Fibroblast of skin of right quadriceps (primary cell): ENCODE measurements around the gene COMTD1.
"Not testable (repeated sequence)": the region's sequence is repeated elsewhere in the genome, so short reads cannot be mapped to it uniquely, and the experiment has no call there.

Experiments
- DNase-seq: peaks from one replicate; pipeline ENCODE4 v3.0.0-alpha.2; 2013

Gene COMTD1

DNA sequence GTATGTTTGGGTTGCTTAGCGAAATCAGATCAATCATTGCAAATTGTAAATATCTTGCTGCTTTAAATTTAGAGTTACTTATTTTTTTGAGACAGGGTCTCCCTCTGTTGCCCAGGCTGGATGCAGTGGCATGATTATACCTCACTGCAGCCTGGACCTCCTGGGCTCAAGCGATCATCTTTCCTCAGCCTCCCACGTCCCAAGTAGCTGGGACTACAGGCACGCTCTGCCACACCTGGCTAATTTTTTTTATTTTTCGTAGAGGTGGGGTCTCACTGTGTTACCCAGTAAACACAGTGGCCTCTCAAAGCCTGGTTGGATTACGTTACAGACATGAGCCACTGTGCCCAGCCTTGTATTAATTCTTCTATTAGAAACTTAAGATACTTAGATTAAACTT lies 23.4 kb downstream of the COMTD1 start:
- no peak for DNase-seq

GRCh38 chr10:75211007-75211691 lies 24.6 kb downstream of the COMTD1 start:
- peak; percentile 37 for DNase-seq

GRCh38 chr10:75210282-75211006 lies 25.3 kb downstream of the COMTD1 start, which contains the start of gene VDAC2:
Gene VDAC2, plus strand, starts transcription at chr10:75210796. Its CDS starts 363 bp downstream, at chr10:75211159.
- peak; percentile 90 for DNase-seq

- peak; percentile 78 for DNase-seq
These were observed 25.9 kb downstream of the COMTD1 start for GRCh38 chr10:75209921-75210281.

DNA sequence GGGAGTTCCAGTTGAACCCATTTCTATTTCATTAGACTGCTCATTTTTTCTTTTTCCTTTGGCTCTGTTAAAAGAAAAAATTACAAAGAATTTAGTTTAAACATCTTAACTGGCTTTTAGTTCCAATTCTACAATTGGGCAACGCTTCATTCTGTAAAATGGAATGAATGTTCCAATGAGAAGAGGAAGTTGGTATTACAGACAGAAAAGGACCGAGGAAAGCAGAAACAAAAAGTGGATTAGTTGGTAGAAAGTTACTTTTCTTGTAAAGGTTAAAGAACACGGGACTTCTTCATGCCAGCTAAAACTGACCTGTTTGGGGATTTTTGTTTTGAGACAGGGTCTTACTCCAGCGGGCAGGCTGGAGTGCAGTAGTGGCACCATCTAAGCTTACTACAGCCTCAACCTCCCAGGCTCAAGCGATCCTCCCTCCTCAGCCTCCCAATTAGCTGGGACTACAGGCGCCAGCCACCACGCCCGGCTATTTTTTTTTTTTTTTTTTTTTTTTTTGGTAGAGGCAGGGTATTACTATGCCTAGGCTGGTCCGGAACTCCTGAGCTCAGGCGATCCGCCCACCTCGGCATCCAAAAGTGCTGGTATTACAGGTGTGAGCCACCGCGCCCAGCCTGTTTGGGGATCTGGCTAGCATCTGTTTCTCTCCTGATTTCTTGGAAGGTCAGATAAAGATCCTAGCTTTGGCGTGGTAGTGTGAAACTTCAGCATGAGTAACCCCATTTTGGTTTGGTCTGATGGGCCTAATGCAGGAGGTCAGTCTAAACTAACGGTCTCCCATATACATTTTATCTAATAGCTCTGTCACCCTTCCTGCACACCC lies 26.5 kb downstream of the COMTD1 start:
- no peak for DNase-seq

GRCh38 chr10:75208181-75208580 lies 27.6 kb downstream of the COMTD1 start:
- DNase-seq: peak; percentile 68

DNA sequence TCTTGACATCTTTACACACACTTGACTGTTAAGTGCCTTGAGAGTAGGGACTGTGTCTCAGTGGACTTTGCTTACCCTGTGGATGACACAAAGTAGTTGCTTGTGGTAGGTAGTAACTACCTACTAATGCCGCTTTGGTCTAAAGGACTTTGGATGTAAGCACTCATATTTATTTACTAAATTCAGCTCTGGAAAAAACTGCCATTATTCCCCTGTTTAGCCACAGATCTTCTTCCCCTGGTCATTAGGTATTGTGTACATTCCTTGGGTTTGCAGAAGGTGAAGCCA lies 28.0 kb downstream of the COMTD1 start:
- no peak for DNase-seq

GRCh38 chr10:75207079-75207856 lies 28.5 kb downstream of the COMTD1 start:
- DNase-seq: no peak

- DNase-seq: not testable (repeated sequence)
These were observed 29.1 kb downstream of the COMTD1 start for GRCh38 chr10:75206638-75207037.

DNA sequence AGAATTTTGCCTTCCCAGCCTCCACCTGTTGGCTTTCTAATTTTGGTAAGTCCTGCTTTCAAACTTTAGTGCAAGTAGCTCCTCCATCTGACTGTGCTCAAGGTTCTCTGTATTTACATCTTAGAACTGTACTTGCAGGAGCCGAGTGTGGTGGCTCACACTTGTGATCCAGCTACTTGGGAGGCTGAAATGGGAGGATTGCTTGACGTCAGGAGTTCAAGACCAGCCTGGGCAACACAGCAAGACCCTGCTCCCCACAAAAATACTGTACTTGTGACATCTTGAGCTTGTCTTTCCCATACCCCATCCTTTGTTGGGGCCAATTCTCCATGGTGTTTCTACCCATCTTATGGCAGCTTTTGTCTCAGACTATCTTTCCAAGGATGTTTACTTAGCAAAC lies 29.8 kb downstream of the COMTD1 start:
- DNase-seq: no peak

DNA sequence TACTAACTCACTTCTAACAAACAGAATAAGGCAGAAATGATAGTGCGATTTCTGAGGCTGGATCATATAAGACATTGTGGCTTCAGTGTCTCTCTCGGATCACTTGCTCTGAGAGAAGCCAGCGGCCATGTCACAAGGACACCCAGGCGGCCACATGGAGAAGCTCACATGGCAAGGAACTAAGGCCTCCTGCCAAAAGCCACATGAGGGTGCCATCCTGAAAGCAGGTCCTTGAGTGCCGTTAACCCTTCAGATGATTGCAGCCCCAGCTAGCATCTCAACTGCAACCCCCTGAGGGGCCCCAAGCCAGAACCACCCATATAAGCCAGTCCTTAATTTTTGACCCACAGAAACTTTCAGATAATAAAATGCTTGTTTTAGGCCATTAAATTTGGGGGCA lies 32.0 kb downstream of the COMTD1 start:
- no peak for DNase-seq

DNA sequence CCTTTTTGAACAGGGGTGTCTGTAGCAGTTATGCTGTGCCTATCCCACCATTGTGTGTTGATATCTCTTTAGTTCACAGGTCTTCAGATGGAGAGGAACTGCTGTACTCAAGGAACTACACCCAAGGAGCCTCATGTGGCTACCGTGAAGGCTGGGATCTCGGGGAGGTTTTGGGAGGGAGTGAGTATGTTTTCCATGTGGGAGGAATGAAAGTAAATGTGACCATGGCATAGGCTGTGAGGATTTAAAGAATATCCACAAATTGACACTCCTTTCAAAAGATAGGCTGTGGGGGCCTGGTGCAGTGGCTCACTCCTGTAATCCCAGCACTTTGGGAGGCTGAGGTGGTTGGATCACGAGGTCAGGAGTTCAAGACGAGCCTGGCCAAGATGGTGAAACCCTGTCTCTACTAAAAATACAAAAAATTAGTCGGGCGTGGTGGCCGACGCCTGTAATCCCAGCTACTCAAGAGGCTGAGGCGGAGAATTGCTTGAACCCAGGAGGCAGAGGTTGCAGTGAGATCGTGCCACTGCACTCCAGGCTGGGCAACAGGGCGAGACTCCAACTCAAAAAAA lies 32.6 kb downstream of the COMTD1 start:
- DNase-seq: not testable (repeated sequence)

DNA sequence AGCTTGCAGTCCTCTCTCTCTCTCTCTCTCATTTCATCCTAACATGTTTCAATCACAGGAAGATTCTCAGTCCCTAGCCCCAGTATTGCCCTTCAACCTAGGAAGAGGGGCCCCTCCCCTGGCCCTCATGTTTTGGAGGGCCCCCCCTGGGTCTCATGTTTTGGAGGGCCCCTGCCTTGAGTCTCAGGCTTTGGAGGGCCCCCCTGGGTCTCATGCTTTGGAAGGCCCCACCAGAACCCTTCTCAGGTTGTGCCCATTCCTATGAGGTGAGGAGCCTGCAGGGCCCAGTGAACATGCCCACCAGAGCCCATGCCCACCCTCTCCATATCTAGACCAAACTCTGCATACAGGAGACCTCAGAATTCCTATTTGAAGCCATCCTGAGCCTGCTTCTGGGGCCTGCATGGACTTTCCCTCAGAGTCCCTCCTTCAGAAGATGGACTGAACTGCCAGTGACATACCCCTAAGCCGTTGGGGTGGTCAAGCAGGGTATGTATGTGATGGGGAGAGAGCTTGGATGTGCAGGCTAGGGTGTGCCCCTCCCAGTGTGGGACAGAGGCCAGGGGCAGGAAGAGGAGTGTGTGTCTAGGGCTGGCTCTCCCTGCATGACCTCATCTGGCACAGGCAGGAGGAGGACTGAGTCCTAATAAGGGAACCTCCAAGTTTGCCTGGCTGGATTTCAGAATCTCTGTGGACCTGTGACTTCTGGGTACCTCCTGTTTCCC lies 33.3 kb downstream of the COMTD1 start:
- peak; percentile 65 for DNase-seq

DNA sequence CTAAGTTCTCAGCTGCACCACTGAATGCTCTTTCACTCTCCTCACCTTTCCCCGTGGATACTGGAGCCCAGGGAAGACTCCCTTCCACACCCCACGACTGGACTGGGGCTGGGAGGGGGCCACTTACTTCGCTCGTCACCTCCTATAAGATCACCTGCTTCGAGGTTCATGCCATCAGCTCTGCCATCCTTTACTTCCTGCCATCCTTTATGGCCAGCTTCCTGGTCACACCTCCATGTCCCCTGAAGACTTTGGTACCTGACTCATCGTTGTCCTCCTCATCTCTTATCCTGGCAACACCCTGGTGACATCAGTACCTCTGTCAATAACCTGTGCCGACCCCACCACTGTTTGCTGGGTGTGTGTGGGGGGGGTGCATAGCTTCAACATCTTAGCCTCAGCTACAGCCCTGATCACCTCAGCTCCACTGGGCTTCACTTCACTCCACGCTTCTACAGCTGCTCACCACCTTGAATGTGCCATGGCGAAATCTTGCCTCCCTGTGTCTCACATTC lies 33.9 kb downstream of the COMTD1 start:
- DNase-seq: no peak

DNA sequence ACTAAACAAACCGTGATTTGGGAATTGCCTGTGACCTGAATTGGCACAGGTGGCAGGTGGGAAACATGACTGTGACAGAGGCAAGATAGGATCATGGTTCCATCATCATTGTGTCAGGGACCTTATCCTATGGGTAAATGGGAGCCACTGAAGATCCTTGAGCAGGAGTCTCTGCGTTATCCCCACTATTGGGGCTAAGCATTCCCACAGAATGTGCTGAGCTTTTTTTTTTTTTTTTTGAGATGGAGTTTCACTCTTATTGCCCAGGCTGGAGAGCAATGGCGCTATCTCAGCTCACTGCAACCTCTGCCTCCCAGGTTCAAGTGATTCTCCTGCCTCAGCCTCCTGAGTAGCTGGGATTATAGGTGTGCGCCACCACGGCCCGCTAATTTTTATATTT lies 35.8 kb downstream of the COMTD1 start:
- DNase-seq: not testable (repeated sequence)

DNA sequence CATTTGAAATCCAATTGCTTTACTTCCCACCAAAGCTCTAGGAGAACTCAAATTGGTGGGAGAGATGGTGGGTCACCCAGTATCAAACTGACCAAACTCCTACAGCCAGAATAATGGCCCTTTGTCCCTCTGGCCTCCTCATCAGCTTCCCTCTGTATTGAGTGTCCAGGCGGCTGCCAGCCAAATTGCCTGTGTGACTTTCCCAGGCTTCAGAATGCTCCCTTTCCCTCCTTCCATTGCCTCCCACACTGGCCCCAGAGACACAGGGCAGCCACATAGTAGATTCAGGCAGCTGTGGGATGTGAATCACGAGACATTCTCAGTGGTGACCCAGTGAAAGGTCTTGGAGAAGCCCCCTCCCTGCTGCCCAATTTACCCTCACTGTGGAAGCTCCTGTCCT lies 37.9 kb downstream of the COMTD1 start:
- no peak for DNase-seq

GRCh38 chr10:75197066-75197465 lies 38.7 kb downstream of the COMTD1 start:
- DNase-seq: no peak

DNA sequence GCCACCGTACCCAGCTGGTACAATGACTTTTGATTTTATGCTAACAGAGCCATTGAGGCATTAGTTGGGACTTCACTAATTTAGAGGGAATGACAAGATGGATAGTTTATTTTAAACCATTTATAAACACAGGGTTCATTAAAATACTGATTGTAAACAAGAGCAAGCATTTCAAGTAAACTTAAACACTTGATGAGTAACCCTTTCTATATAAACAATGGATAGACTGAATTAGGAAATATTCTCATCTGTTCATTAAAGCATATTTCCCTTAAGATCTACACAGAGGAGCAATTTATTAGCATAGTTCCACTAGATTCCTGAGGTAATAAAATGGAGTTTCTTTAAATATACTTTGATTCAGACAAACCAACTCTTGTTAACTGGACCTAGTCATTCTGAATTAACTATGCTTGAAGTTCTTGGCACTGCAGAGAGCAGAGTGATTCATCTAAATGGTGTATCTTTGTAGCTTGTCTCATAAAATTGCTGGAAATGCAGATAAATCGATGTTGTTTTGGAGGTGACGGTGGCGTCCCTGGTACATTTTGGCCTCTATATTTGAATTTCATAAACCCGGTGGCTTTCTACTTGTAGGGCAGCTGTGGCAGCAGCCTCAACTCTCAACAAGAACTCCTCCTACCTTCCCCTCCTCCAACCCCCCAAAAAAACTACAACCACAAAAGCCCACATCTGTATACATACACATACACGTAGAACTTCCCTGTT lies 40.6 kb downstream of the COMTD1 start:
- DNase-seq: peak; percentile 69

DNA sequence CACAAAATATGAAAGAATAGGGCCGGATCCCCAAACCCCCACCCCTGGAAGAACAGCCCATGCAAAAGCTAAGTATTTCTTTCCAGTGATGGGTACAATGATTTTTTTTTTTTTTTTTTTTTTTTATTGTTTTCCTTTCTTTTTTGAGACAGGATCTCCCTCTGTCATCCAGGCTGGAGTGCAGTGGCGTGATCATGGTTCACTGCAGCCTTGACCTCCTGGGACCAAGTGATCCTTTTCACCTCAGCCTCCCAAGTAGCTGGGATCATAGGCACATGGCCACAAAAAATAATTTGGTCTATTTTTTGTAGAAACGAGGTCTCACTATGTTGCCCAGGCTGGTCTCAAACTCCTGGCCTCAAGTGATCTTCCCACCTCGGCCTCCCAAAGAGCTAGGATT lies 41.1 kb downstream of the COMTD1 start:
- not testable (repeated sequence) for DNase-seq

DNA sequence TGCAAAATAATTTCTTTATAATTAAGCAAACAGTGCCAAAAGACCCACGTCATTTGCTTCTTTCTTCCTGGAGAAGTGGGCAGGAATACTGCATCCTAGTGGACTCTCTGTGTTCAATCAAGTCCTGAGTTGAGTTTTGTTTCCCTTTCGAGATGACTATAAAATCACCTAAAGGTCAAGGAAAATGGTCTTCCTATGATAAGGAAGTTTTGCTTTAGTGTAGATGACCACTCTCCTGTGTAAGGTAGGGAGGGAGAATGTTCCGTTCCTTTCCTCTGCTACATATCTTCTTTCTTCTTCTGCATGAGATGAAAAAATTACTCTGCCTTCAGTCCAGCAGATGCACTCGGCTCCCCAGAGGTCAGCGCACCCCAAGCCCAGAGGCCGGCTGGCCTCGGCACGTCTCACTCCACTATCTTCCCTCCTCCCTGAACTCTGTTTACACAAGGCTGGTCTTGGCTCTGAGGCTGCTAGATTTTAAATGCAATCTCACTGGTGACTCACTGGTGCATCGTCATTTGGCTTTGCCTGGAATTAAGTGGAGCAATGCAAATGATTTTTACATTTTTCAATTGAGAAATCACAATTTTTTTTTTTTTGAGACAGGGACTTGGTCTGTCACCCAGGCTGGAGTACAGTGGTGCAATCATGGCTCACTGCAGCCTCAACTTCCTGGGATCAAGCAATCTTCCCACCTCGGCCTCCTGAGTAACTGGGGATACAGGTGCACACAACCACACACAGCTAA lies 43.8 kb downstream of the COMTD1 start:
- DNase-seq: peak; percentile 86
